ENCODE results near the gene RAC2.

DNA sequence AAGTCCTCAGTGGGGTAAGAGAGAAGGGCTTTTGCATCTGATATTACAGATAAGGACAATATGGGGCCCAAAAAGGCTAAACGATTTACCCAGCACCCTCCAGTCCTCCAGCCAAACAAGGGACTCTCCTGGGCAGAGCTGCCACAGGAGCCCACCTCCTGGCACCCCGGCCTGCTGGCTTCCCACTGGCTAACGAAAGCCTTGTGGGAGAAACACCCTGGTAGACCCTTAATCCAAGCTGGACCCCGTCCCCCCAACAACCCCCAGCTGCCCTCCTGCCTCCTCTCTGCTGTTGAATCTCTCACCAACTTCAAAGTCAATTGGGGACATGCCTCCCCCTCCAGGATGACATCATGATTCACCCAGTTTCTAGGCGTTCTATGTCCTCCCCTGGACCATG is 66.8 kb downstream of the RAC2 start:
- TF ChIP-seq POLR2A (IDR thresholded peaks at IDR 0.05; ENCODE audit: low read depth, low read length), result no peak
- TF ChIP-seq POLR2AphosphoS5 (IDR thresholded peaks at IDR 0.05; ENCODE audit: low read depth, low read length), result no peak
- TF ChIP-seq TAF1 (IDR thresholded peaks at IDR 0.05; ENCODE audit: borderline replicate concordance, low read depth, low read length), result no peak
